ENCODE results near the gene SEMA3B. TPM values are rescaled to one million over a fixed set of nuclear protein-coding genes. Genes with fewer than 3 reads are reported as not detected.

SEMA3B gene
- total RNA-seq, 4 donors from 2014 or later: 0.70 to 8.2 (median 2.4) TPM

DNA sequence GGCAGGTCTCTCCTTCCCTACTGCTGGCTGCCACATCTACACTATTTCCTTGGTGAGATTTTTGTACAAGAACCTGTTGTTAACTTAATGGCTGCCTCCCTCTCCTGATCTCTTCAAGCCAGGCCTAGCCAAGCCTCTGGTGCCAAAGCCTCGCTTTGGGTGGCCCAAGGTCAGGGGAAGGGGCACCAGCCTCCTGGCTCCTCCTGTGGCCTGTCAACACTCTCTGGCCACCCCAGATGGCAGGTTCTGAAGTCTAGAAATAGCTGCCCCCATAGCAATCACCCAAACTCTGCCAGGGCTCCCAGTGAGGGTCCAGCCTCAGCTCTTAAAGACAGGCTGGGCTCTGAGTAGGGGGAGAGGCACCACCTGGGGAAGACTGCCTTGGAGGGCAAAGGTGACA lies 18.3 kb downstream of the SEMA3B start:
- intact Hi-C loops (cut with DNase I): no loop called here
- Histone ChIP-seq H3K27ac (no peak overlapping the region), H3K36me3 (peaks cover 31 to 50% (median 32%) of the 10 kb centered on the region in 3 donors), H3K9me3 (no peaks in the 10 kb centered on the region), H3K27me3 (no peaks in the 10 kb centered on the region), H3K4me3 (no peak overlapping the region), H3K4me1 (peaks cover 12 to 22% (median 17%) of the 10 kb centered on the region in 3 donors)
- no peak for DNase-seq
- WGBS, 2 donors: 88 to 100% methylated on average over 1 of the region's 1 CpG
- TF ChIP-seq, protein P1, sequence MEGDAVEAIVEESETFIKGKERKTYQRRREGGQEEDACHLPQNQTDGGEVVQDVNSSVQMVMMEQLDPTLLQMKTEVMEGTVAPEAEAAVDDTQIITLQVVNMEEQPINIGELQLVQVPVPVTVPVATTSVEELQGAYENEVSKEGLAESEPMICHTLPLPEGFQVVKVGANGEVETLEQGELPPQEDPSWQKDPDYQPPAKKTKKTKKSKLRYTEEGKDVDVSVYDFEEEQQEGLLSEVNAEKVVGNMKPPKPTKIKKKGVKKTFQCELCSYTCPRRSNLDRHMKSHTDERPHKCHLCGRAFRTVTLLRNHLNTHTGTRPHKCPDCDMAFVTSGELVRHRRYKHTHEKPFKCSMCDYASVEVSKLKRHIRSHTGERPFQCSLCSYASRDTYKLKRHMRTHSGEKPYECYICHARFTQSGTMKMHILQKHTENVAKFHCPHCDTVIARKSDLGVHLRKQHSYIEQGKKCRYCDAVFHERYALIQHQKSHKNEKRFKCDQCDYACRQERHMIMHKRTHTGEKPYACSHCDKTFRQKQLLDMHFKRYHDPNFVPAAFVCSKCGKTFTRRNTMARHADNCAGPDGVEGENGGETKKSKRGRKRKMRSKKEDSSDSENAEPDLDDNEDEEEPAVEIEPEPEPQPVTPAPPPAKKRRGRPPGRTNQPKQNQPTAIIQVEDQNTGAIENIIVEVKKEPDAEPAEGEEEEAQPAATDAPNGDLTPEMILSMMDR (IDR thresholded peaks at IDR 0.05): no peak
- TF ChIP-seq POLR2A (IDR thresholded peaks at IDR 0.05): no peak

DNA sequence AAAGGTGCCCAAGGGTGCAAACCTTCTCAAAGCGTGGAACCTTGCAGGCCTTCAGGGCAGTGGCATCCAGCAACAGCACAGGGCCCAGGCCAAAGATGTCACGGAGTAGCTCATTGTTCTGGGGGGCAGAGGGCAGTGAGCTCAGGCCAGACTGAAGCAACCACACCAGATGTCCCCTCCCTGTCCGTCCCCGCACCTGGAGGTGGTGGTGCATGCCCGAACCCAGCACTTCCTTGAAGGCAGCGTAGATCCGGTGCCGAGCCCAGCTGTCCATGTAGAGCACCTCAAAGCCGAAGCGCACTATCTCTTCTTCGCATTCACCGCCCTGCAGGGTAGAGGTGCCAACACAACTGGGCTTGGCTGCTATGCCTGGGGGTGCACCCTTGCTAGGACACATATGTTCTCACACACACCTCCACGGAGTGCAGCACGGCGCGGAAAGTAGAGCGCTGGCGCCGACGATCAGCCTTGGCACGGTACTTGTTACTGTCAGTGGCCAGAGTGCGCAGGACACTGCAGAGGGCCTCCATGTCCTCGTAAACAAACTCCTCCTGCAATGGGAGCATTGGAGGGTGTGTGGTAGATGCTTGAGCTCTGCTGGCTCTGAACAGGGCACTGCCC lies 19.6 kb downstream of the SEMA3B start:
- H3K27ac ChIP-seq: no peak overlapping the region
- TF ChIP-seq, protein P1 (IDR thresholded peaks at IDR 0.05): no peak
- TF ChIP-seq POLR2A (IDR thresholded peaks at IDR 0.05): no peak
- H3K4me1 ChIP-seq: peaks cover 17 to 33% (median 23%) of the 10 kb centered on the region in 3 donors
- H3K27me3 ChIP-seq: no peaks in the 10 kb centered on the region
- no peak for DNase-seq
- 95% methylated on average over 16 of the region's 23 CpGs; no CpG with 5 or more reads in 1 of the 2 donors for WGBS, 2 donors
- no peaks in the 10 kb centered on the region for H3K9me3 ChIP-seq
- H3K36me3 ChIP-seq: peaks cover 31 to 50% (median 32%) of the 10 kb centered on the region in 3 donors
- intact Hi-C loops (cut with DNase I): no loop called here
- H3K4me3 ChIP-seq: no peak overlapping the region

DNA sequence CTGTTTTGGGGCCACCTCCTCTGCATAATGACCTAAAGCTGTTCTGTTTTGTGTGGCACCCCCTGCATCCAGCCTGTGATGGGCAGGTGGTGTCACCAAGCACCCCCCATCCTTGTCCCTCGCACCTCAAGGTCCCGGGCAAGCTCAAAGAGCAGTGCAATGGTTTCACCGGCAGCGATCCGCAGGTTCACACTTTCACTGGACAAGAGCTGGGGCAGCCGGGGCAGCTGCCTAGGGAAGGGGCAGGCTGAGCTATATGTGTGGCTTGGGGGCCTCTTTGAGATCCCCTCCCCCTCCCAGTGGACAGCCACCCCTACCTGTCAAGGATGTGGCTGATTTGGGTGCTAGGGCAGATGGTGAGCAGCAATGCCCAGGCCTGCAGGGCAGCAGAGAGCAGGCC lies 20.2 kb downstream of the SEMA3B start:
- no peaks in the 10 kb centered on the region for H3K27me3 ChIP-seq
- DNase-seq: no peak

DNA sequence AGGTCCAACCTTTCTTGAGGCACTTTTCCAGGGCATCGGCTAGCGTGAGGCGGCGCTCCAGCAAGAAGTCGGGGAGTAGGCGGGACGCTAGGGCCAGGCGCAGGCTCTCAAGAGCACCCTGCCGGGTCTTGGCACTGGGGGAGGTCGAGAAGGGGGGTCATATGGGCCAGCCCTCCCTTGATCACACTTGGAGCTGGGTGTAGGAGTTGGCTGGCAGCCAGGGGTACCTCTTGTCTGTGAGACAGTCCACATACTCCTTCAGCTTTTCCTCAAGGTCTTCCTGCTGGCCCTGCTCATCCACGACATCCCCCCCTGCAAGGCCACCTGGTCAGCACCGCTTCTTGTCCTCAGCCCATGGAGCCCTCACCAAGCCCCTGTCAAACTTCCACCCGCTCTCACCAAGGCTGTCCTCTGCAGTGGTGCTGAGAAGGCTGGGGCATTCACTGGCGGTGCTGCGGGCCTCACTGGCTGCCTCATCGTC lies 21.3 kb downstream of the SEMA3B start:
- DNase-seq: no peak
- no peaks in the 10 kb centered on the region for H3K9me3 ChIP-seq
- no peak overlapping the region for H3K27ac ChIP-seq
- no peaks in the 10 kb centered on the region for H3K27me3 ChIP-seq
- TF ChIP-seq, protein P1 (IDR thresholded peaks at IDR 0.05): no peak
- TF ChIP-seq POLR2A (IDR thresholded peaks at IDR 0.05): no peak
- H3K36me3 ChIP-seq: peaks cover 31 to 50% (median 32%) of the 10 kb centered on the region in 3 donors
- intact Hi-C loops (cut with DNase I): no loop called here
- WGBS, 2 donors: 90 to 100% methylated on average over 1 to 11 of the region's 16 CpGs
- H3K4me3 ChIP-seq: no peak overlapping the region
- peaks cover 17 to 33% (median 23%) of the 10 kb centered on the region in 3 donors for H3K4me1 ChIP-seq

More for the DNA sequence above, 20.2 kb downstream of the SEMA3B start:
- H3K27ac ChIP-seq: no peak overlapping the region
- H3K9me3 ChIP-seq: no peaks in the 10 kb centered on the region
- peaks cover 31 to 50% (median 32%) of the 10 kb centered on the region in 3 donors for H3K36me3 ChIP-seq
- WGBS, 2 donors: 100% methylated on average over 4 of the region's 6 CpGs; no CpG with 5 or more reads in 1 of the 2 donors
- intact Hi-C loops (cut with DNase I): no loop called here
- H3K4me3 ChIP-seq: no peak overlapping the region
- peaks cover 17 to 33% (median 23%) of the 10 kb centered on the region in 3 donors for H3K4me1 ChIP-seq
- TF ChIP-seq, protein P1 (IDR thresholded peaks at IDR 0.05): no peak
- TF ChIP-seq POLR2A (IDR thresholded peaks at IDR 0.05): no peak
